HG03095 (cell line): Measurements from ENCODE around the gene C10orf53.

ENCODE experiments used
- ATAC-seq: cut with Tn5 transposase; IDR thresholded peaks from one replicate; pipeline ENCODE4 v1.9.1; 2021; ENCODE audit warnings: moderate library complexity; ENCODE audit not compliant: unreplicated experiment

Gene C10orf53

GRCh38 chr10:49736564-49737113 lies 57.2 kb downstream of the C10orf53 start:
- ATAC-seq, result no peak

- no peak for ATAC-seq
Measured at GRCh38 chr10:49737474-49738201, 58.2 kb downstream of the C10orf53 start.

GRCh38 chr10:49738616-49739360 lies 59.3 kb downstream of the C10orf53 start:
- no peak for ATAC-seq

- no peak for ATAC-seq
Measured at GRCh38 chr10:49739426-49739825, 60.0 kb downstream of the C10orf53 start.

GRCh38 chr10:49740346-49741107 lies 61.1 kb downstream of the C10orf53 start:
- ATAC-seq, result no peak

GRCh38 chr10:49741108-49741995 lies 61.9 kb downstream of the C10orf53 start:
- no peak for ATAC-seq

GRCh38 chr10:49742683-49743463 lies 63.4 kb downstream of the C10orf53 start:
- no peak for ATAC-seq

GRCh38 chr10:49743464-49744075 lies 64.1 kb downstream of the C10orf53 start:
- no peak for ATAC-seq

- ATAC-seq, result no peak
Measured at GRCh38 chr10:49744091-49744685, 64.7 kb downstream of the C10orf53 start.

- ATAC-seq, result no peak
Measured at GRCh38 chr10:49744924-49745605, 65.6 kb downstream of the C10orf53 start.

GRCh38 chr10:49745756-49746155 lies 66.3 kb downstream of the C10orf53 start:
- ATAC-seq, result no peak

- no peak for ATAC-seq
Measured at GRCh38 chr10:49746626-49747302, 67.3 kb downstream of the C10orf53 start.
